Stimulated activated CD4-positive, alpha-beta T cell treated with anti-CD3 and anti-CD28 coated beads, Interleukin-15, amount 100 ng/mL, for 1 hour (primary cell): ENCODE results near the gene TRPM1.
A peak's percentile ranks its signal among the peaks of the same experiment; 100 is the strongest.

ENCODE experiments used
- DNase-seq, 2 donors: peaks; one replicate each; pipeline ENCODE4 v3.0.0-alpha.2; 2020; ENCODE audit warnings: low read depth in 1 of 2, low spot score in 1 of 2

TRPM1 gene

DNA sequence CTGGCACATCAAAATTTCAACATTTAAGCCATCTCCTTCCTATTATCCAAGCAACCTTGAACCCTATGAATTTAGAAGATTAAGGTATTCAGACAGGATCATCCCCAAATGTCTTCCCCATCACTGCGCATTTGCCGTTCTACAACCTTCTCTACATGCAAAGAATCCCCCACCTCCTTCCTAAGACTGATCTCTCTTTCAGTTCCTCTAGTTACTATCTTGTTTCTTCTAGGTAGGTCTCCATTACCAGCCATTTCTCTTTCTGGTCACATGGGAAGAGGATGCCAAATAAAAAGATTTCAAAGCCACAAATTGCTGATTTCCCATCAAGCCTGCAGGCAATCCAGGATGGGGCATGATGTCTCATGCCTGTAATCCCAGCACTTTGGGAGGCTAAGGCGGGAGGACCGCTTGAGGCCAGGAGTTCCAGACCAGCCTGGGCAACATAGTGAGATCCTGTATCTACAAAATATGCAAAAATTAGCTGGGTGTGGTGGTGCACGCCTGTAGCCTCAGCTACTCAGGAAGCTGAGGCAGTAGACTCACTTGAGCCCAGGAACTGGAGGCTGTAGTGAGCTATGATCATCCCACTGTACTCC is 80.4 kb downstream of the TRPM1 start:
- DNase-seq: no peak

DNA sequence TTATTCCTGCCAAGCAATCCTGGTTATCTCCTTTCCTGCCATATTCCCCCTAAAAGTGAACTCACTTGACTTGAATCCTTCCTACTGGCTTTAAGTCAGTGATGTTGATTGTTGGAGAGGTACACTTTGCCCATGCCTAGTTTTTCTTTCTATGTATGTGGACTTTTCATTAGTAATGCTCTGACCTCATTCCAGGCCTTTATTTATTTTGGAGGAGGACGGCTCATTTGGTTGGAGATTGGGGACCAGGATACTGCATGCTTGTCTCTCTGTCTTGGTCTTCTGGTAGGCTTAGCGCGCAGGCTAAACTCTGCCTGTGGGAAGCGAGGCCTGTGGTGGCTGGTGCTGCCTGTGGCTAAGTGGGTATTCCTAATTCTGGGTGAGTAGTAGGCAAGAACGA is 81.0 kb downstream of the TRPM1 start:
- DNase-seq: no peak

DNA sequence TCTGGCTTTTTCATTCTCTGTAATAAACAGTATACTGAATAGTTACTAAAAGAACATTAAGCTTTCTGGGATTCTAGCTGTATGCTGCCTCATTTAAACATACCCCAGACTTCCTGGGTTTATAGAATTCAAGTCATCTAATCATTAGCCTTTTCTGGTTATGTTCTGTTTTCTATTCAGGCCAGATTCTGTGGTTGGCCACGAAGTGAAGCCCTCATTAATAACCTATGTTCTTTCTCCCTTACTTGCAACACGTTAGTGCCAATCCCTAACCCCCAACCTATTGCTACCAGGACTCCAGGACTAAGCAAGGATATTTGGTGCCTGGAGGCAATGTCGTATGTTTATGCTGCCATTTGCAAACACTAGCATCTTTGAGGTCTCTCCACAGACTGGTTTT is 81.5 kb downstream of the TRPM1 start:
- DNase-seq: no peak

DNA sequence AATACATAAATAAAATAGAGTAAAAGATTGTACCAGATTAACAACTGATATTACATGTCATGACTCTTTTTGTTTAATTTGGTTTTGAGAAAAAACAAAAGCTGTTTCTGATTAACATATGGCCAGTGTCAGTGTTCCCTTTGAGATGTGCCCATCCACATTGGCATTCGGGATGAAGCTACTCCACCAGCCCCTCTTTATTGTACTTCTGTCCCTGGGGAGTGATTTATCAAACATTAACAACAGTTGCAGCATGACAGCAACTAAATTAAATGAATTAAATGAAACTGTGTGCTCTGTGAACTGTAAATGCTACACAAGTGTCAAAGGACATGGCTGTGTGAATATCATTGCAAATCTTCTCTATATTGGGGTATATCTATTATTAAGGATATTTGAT is 84.2 kb downstream of the TRPM1 start:
- DNase-seq: no peak

DNA sequence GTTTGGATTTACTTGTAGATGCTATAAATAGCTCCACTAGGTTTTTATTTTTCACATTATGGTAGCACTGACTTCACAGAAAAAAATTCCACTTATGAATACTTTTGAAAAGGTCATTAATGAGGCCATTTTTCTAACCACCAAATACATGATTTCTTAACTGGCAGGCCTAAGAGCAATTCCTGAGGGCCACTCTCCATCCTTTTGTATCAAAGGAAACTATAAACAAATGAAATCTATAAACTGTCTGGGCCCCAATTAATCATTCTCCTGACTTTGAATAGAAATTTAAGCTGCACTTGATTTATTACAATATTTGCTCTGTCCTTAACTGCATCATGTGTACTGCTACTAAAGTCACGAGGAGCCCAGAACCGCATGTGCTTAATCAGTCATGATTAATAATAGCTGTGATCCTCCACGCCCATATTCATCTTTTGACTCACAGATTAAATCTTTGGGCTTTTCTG is 85.0 kb downstream of the TRPM1 start:
- no peak for DNase-seq

DNA sequence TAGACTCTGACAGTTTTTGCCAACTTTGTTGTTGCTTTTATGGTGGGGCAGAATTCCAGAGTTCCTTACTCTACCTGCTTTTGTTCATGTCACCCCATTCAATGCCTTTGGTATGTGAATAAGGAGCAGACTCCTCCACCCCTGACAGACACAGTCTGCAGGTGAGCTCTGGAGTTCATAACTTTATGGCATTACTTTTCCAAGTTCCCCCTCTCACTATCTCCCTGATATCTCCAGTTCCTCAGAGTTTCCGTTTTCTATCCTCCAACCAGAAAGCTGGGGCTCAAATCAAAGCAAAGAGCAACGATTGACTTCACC is 87.0 kb downstream of the TRPM1 start:
- DNase-seq: no peak

DNA sequence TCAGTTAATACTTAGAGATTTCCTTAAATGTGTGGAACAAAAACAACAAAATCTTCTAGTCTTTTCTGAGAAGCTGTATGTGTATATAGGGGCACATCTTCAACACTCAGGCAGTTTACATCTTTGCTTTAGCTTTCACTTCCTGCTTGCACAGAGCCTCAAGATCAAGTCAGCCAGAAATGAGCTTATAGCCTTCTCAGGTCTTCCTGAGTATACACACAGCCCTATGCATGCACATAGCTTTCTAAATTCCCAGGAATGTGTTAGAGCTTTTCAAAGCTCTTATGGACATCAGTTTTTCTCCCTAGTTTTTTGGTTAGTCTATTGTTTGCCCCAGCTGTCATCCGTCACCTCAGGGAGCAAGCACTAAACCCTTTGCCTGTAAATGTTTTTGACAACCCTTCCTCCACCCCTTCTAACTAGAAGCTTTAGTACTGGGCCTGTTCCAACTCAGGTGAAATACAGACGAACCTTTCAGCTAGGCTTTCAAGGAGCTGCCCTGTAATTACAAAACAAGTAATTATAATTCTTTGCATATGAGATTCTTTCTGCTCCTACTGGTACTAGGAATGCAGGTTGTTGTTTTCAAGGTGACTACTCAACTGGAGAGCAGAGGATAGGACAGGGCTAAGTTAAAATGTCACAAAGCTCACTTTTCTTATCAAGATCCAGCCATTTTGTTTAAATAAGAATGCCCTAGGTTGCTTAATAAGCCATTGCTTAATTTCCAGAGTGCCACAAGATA is 87.5 kb downstream of the TRPM1 start:
- no peak for DNase-seq

DNA sequence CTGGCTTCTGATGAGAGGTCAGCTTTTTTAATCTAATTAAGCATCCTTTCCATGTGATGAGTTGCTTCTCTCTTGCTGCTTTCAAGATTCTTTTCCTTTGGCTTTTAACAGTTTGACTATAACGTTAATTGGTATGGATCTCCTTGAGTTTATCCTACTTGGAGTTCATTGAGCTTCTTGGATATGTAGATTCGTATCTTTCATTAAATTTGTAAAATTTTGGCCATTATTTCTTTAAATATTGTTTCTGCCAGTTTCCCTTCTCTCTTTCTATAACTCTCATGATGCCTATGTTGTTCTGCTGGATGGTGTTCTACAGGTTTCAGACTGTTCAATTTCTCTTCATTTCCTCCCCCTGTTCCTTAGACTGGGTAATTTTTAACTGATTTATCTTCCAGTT is 89.1 kb downstream of the TRPM1 start:
- DNase-seq: no peak

DNA sequence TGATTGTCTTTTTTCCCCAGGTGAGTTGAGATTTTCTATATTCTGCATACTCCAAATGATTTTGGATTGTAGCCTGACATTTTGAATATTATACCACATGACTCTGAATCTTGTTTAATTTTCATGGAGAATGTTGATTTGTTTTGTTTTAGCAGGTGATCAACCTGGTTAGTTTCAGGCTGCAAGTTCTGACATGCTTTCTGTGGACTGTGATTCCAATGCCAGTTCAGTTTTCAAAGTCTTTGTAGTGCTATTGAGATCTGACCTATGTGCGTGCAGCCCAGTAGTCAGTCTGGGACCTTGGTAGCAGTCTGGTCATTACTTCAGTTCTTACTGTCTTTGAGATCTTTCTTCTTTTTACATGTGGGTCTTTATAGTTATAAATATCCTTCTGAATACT is 91.5 kb downstream of the TRPM1 start:
- DNase-seq: no peak

DNA sequence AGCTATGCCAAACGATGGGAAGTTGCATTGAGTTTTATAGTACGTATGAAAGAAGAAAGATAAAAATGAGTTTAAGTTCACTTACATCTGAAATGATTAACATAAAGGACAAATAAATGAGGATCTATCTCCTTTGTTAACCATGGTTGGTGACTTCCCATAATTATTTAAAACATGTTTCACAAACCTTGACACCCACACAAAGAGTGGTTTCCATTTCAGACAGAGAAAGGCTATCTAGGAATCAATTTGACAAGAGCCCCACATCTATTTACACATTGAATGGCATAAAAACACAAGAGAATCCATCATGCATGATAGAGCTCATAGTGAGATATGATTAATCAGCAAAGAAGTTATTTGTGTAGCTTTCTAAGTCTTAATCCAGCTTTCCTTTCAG is 95.9 kb downstream of the TRPM1 start:
- no peak for DNase-seq

DNA sequence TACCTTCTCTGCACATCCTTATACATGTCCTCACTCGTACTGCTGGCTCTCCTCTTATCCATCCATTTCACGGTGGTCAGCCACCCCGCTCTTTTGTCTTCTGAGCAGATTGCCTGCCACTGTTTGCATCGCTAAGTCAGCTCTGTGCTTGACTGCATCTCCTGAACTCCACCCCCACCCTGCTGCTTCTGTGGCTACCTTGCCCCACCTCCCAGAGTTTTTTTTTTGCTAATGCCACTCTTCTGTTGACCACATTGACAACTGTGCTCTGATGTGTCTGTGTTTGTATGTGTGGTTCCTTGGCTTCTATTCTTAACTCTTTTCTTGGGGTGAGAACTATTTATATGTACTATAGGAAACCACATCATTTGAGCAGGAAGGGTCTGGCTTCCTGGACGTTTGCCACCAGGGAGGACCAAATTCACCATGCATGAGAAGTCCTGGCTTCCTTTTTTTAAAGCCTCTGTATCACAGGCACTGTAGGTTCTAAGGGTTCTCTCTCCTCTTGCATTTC is 97.2 kb downstream of the TRPM1 start:
- DNase-seq: no peak

DNA sequence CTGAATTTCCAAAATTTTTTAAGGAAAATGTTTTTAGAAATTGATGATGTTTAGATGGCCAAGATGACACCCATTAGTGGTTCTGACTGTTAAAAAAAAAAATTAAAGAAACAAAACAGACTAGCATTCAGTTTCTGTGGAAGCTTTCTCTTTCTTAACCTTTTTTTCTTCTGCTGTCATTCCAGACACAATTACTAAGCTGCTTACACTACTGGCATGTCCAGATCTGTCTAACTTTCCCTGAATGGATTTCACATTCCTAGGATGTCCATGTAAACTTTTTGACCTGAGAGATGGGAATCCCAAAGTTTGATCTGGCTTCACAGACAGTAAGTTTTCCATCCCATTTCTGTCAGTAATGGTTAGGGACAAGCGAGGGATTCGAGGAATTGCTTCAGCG is 99.8 kb downstream of the TRPM1 start:
- no peak for DNase-seq

DNA sequence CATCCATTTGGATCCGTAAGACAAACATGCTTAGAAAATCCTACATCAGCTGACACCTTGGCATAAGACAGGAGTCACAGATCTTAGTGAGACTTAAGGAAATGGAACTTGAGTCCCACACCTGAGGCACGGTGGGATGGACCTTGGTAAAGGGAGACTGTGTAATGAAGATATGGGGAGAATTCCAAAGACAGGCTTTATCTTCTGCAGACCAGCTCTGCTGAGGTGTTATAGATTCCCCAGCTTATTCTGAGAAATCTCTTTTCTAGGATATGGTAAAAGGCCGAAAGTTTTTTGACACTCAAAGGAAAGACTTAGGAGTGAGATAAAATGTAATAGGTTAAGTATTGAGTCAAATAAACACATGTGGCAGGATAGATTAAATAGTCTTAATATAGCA is 101.8 kb downstream of the TRPM1 start:
- no peak for DNase-seq

DNA sequence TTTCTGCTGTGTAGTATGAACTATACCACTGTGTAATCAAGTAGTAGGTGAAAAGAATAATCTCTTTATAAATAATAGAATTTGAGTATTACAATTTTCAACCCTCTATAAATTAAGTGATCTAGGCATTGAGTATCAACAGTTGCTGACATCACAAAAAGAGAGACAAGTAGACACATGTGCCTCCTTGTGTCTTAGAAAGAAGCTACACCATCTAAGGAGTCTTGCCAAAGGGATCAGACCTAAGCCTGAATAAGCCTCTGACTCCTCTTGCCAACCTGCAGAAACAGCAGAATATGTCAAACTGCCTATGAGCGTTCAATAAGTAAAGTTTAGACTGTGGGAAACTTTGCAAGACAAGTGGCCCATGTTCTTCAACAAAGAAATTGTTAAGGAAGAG is 104.3 kb downstream of the TRPM1 start:
- DNase-seq: no peak

DNA sequence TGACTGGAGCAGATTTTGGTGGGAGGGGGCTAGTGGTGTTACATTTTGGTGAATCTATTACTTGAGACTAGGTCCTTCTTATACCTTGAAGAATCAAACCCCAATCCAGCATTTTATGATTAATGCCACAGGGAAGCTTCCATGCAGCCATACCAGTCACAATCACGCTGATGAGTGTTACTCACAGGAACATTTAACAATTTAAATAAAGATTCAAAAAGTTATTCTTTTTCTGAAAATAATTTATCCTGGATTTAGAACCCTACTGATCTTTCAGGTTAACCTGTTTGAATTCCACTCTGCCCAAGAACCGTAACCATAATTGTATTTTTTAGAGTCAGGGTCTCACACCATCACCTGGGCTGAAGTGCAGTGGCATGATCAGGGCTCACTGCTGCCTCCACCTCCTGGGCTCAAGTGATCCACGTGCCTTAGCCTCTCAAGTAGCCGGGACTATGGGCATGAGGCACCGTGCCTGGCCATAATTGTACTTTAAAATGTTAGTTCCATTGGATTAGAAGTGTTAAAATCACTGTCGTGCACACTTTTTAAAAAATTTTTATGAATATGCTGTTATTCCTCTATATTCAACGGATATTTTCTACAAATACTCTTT is 109.2 kb downstream of the TRPM1 start:
- no peak for DNase-seq

DNA sequence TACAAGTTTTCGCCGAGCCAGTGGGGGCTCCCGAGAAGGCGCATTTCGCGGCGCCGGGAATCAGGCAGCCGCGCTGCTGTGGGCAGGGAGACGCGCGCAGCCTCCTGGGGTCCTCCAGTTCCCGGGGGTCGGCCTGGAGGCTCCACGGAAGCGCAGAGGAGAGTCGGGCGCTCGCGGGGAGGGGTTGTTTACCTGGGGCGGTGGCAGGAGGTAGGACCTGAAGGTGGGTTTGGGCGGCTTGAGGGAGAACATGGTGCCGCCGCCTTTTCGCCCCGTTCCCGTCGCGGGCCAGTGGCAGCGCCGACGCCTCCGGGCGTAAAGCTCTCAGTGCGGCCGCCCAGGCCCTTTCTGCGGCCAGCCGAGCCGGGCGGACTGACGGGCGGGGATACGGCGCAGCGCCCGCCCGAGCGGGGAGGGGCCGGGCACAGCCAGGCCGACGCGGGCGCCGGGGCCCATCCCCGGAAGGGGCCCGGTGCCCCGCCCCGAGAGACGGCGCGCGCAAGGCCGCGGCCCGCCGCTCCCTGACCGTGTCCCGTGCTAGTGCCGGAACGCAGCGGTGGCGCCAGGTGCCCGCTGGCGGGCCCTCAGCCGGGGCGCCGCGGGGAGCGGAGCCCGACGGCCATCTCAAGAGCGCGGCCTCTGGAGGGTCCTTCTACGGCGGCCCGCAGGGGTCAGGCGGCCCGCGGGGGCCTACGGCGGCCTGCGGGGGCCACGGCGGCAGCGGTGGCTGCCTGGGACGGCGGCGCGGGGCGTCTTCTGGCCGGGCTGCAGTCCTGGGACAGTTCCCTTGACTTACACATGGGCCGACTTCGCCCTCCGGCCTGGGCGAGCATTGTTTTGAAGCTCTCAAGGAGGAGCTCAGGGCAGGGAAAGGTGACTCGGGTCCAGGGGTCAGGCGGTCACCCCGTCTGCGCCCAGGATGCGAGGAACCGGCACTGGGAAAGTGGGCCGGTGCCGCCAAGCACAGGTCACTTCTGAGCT is 110.0 kb downstream of the TRPM1 start, which contains the start of gene MTMR10:
MTMR10 (minus strand) TSS at position 374 of the 981 bp plus-strand sequence; CDS start at position 252, 122 bp downstream.
- peak; percentile 51 to 61 for DNase-seq

DNA sequence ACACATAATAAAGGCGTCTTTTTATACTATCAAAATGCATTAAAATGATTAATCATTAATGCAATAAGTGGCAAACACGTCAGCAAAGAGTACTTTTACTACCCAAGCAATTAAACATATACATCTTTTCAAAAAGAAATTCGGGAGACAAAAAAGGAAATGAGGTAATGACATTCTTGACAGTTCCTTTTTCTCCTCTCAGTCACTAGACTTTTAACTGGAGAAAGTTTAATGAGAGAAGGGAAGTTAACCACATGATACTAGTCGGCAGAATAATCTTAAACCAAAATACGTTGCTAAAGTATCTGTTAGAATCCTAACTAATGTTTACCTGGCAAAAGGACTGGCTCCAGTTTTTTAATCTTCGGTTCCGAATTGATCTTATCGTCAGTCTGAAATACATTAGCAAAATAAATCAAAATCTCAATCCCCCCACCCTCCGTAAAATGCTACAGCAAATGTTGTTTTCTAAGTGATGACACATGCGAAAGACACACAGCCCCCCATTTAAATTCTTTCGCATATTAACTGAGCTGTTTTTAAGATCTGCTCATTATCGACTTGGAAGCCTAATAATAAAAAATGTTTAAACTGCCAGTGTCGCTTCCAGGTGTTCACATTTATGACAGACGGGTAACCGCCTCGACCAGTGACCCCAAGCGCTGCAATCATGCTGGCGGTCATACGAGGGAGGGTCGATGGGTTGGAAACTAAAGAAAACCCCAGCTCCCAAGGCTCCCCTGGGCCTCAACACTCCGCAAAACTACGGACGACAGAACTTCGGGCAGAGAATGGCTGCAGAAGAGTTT is 110.9 kb downstream of the TRPM1 start:
- DNase-seq: no peak

DNA sequence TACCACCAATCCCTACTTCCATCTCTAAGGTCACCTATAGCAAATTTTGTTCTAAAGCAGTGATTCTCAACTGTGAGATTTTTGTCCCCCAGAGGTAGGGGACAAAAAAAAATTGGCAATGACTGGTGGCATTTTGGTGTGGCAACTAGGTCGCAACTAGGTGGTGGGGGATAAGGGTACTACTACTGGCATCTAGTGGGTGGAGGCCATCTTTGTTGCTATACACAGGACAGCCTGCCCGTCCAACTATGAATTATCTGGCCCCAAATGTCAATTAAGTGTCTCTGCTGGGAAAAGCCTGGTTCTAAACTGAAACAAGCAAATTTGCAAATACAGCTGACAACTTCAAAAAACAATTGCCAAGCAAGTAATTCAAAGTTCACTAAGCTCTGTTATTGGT is 111.5 kb downstream of the TRPM1 start:
- DNase-seq: no peak

DNA sequence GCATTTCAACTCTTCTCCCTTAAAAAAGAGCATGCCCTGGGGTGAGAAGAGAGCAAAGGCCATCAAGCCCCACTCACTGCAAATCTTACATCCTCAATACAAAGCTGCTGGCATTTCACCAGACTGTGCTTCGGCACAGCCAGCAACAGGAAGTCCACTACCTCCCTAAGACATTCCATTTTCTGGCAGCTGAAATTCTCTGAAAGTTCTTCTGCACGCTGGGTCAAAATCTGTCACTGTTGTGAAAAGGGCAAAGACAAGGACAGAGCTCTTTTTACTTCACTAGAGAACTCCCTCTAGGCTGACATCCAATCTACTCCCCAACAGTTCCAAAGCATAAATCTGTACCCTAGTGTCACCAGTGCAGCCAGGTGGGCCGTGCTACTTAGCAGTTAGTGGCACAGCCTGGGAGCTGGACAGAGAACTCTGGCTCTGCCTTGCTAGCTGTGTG is 116.4 kb downstream of the TRPM1 start:
- no peak for DNase-seq

DNA sequence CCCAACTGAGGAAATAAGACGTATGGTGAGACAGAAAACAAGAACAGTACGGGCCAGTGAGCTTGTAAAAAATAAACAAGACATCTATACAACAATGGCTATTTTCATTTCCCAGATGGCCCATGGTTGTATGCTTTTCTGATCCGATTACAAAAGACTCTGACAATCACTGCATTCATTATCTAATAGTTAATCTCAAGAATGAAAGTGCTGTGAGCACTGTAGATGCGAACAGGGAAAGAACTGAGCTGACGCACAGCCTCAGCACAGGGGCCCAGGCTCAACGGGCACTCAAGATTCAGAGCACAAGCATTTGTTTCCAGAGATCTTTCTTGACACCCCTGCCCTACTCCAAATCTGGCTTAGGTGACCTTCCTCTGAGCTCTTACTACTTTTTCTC is 117.0 kb downstream of the TRPM1 start:
- no peak for DNase-seq
